Activated effector memory CD4-positive, alpha-beta T cell treated with Interleukin-2 at 50 U/mL for 16 hours (primary cell): ENCODE measurements around the gene OR14I1.

Experiments used
- DNase-seq: peaks from one replicate; pipeline ENCODE4 v3.0.0-alpha.2; 2020

OR14I1 gene

GRCh38 chr1:248702714-248703113, at the start of gene OR14I1:
Gene OR14I1, minus strand, starts transcription at chr1:248702766.
- DNase-seq, result no peak

GRCh38 chr1:248751635-248752034, 49.1 kb upstream of the OR14I1 start:
- DNase-seq, result no peak

- DNase-seq, result no peak
Measured at GRCh38 chr1:248751142-248751541, 48.6 kb upstream of the OR14I1 start.

GRCh38 chr1:248750496-248750895, 47.9 kb upstream of the OR14I1 start:
- no peak for DNase-seq

GRCh38 chr1:248748211-248748610, 45.6 kb upstream of the OR14I1 start:
- no peak for DNase-seq

- no peak for DNase-seq
Measured at GRCh38 chr1:248740876-248741275, 38.3 kb upstream of the OR14I1 start.

- DNase-seq, result no peak
Measured at GRCh38 chr1:248739572-248740205, 37.1 kb upstream of the OR14I1 start.

- DNase-seq, result no peak
Measured at GRCh38 chr1:248737457-248737856, 34.9 kb upstream of the OR14I1 start.

GRCh38 chr1:248736977-248737376, 34.4 kb upstream of the OR14I1 start:
- DNase-seq, result no peak

GRCh38 chr1:248733566-248733965, 31.0 kb upstream of the OR14I1 start:
- DNase-seq, result no peak

GRCh38 chr1:248730507-248731335, 28.2 kb upstream of the OR14I1 start:
- no peak for DNase-seq

- DNase-seq, result no peak
Measured at GRCh38 chr1:248714248-248714647, 11.7 kb upstream of the OR14I1 start.

GRCh38 chr1:248710305-248710900, 7.8 kb upstream of the OR14I1 start:
- DNase-seq, result no peak

- no peak for DNase-seq
Measured at GRCh38 chr1:248704606-248705005, 2.0 kb upstream of the OR14I1 start.

GRCh38 chr1:248703674-248704073, 1.1 kb upstream of the OR14I1 start:
- no peak for DNase-seq

GRCh38 chr1:248699099-248699498, 3.5 kb downstream of the OR14I1 start:
- no peak for DNase-seq

GRCh38 chr1:248697907-248698306, 4.7 kb downstream of the OR14I1 start:
- DNase-seq, result no peak

GRCh38 chr1:248696774-248697173, 5.8 kb downstream of the OR14I1 start:
- no peak for DNase-seq

- DNase-seq, result no peak
Measured at GRCh38 chr1:248696261-248696660, 6.3 kb downstream of the OR14I1 start.

- no peak for DNase-seq
Measured at GRCh38 chr1:248695451-248696132, 7.0 kb downstream of the OR14I1 start.

- DNase-seq, result no peak
Measured at GRCh38 chr1:248691567-248692155, 10.9 kb downstream of the OR14I1 start.

- no peak for DNase-seq
Measured at GRCh38 chr1:248688527-248689298, 13.9 kb downstream of the OR14I1 start.
